Smooth muscle cell of the coronary artery (primary cell): ENCODE measurements around the gene IBA57. TPM values are rescaled to one million over a fixed set of nuclear protein-coding genes. Genes with fewer than 3 reads are reported as not detected.

Experiments used
- total RNA-seq: library from RNA; depleted of rRNA; stranded (reverse); fragments of >200 nt; gene quantifications from 2 replicates; pipeline ENCODE4 v1.2.3, GENCODE V29; 2014; ENCODE audit warnings: low replicate concordance

The IBA57 gene
- total RNA-seq, result 1.5 and 2.3 TPM in 2 replicates

GRCh38 chr1:228165372-228166169 is at the start of gene IBA57:
Gene IBA57, plus strand, starts transcription at chr1:228165804. Its CDS starts 13 bp downstream, at chr1:228165817.

GRCh38 chr1:228139931-228140723 is 25.5 kb upstream of the IBA57 start, which contains the start of gene GUK1:
Gene GUK1, plus strand, starts transcription at chr1:228140279. Its CDS starts 24 bp downstream, at chr1:228140303.

GRCh38 chr1:228149406-228150119 is 16.0 kb upstream of the IBA57 start, which contains the start of gene GJC2:
Gene GJC2, plus strand, starts transcription at chr1:228149930. Its CDS starts 7,829 bp downstream, at chr1:228157759.

GRCh38 chr1:228207851-228208821 is 42.5 kb downstream of the IBA57 start, which contains the start of gene OBSCN:
Gene OBSCN, plus strand, starts transcription at chr1:228208044. Its CDS starts 3,740 bp downstream, at chr1:228211784.

Other genes with a start within 250 kb of the IBA57 start
- gene WNT9A, start 217.9 kb upstream of the IBA57 start, total RNA-seq, result 0.23 and 0.70 TPM in 2 replicates
- not detected in 2 replicates for gene WNT3A, start 158.8 kb upstream of the IBA57 start, total RNA-seq
- gene ARF1, start 83.1 kb upstream of the IBA57 start, total RNA-seq, result 294 and 435 TPM in 2 replicates
- 3.9 and 6.9 TPM in 2 replicates for gene C1orf35, start 62.5 kb upstream of the IBA57 start, total RNA-seq
- gene MRPL55, start 56.5 kb upstream of the IBA57 start, total RNA-seq, result 78.5 and 80.0 TPM in 2 replicates
- gene GUK1, start 25.5 kb upstream of the IBA57 start, total RNA-seq, result 640 and 916 TPM in 2 replicates
- 2.7 and 4.1 TPM in 2 replicates for gene GJC2, start 15.9 kb upstream of the IBA57 start, total RNA-seq
- gene OBSCN, start 42.2 kb downstream of the IBA57 start, total RNA-seq, result 3.7 and 20.0 TPM in 2 replicates
- 6.2 and 15.9 TPM in 2 replicates for gene TRIM11, start 241.0 kb downstream of the IBA57 start, total RNA-seq